GDM1 (cell line): ENCODE data around the gene GPAT3.
A peak's percentile ranks its signal among the peaks of the same experiment; 100 is the strongest.
"Not testable (repeated sequence)": the region's sequence is repeated elsewhere in the genome, so short reads cannot be mapped to it uniquely, and the experiment has no call there.

Source experiments
- DNase-seq: peaks from one replicate; lab custom pipeline; 2025; lab: John Stamatoyannopoulos, UW

Gene GPAT3

DNA sequence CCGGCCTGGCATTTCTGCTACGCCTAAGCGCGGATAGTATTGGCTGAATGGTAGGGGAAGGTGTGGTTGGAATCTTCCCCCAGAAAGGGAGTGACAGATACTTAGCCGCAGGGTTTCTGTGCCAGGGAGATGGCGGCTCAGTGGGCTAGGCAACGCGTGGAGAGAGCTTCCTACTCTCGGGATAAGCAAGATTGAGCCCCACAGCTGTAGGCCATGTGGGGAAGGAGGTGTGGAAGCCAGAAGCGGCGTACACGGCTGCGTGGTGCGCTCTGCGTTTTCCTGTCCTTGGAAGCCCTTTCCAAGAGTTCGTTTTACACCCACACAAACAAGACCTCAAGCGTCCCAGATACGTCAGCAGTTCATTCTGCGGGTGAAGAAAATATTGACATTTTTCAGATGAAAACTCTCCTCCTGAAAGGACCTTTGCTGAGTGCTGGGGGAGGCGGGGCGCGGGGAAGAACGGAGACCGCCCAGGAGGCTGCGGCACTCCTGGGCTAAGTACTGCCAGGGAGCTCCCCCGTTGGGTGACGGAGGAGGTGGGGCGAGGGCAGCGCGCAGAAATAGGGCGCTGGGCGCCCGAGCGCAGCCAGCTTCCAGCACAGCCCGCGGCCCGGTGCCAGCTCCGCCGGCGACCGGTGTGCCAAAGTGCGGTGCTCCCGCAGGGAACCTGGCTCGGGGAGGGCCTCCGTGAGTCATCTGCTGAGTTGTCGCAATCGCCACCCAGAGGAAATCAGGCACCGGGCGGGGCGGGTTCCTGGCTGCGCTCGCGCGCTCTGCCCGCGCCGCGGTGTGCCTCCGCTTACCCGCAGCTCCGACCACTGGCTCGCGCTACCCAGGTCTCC is at the start of gene GPAT3:
GPAT3 (plus strand) TSS at position 589 of the 842 bp plus-strand sequence. CDS start 515 bp downstream, outside the sequence.
- DNase-seq, result peak; percentile 74

DNA sequence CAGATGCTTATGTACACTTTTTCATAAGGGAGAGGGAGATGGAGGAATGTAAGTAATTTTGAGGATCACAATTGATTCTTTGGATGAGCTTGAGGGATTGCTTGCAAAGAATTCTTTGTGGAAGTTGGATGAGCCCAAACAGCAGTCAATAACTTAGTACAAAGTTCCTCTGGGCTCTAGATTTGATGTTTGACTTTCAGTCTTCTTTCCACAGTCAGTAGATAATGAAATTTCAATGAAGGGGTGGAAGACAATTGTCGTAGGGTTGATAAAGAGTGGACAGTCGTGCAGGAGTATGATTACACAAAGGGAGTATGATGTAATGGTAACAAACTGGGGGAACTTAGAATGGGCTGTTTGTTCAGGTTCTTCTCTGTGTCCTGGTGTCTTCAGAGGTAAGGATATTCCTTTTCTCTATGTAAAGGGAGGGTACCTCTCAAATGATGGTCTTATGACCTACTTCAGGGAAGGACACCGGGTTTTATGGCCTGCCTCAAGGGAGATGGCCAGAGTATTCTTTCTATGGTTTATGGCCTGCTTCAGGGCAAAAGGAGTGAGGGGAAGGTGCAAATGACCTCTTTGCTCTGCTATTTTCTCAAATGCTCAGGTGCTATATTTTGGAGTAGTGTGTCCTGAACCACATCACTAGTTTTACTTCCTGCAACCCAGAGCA is 49.3 kb upstream of the GPAT3 start:
- no peak for DNase-seq

DNA sequence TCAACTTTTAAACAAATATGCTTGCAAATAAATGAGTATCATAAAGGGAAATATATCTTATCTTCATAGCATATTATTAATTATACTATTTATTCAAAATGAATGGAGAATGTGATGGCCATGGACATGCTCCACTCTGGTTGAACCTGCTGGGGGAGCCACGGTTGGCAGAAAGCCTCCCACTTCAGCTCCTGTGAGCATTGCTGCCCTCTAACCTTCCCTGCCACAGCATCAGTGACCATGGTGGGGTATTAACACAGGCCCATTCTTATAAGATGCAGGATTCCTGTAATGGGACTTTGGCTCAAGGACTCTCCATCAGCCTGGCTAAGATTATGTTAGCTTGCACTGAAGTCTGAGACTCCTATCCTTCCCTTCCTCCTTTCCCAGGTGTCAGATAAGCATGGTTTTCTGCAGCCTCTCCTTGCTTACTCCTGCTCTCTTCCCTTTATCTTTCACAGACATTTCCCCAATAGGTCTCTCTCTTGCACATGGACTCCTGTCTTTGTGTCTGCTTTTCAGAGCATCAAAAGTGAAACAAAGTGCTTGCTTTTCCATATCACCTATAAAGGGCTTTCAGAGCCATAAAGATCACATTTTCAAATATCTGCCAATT is 46.1 kb upstream of the GPAT3 start:
- DNase-seq, result no peak

DNA sequence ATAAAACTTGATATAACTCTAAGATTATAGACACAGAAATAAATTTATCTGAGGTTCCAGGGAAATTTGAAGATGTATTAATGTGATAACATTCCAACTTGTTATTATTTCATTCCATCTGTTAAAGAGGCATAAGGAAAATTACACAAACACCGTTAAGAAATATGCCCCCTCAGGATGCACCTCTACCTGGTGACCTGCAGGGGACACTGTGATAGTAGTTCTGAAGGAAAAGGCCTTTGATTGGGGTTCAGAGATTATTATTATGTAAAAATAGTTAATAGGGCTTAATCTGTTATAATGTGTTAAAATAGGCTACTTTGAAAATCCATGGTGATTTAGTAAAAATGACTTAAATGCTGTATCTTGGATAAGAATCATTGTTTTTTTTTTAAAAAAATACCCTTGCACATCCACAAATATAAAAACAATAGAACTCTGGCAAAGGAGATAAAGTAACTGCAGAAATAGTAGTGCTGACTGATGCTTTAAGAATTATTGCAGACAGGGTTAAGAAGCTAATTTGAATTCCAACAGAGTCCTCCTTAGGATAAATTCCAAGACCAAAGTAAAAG is 44.9 kb upstream of the GPAT3 start:
- DNase-seq, result peak; percentile 10

DNA sequence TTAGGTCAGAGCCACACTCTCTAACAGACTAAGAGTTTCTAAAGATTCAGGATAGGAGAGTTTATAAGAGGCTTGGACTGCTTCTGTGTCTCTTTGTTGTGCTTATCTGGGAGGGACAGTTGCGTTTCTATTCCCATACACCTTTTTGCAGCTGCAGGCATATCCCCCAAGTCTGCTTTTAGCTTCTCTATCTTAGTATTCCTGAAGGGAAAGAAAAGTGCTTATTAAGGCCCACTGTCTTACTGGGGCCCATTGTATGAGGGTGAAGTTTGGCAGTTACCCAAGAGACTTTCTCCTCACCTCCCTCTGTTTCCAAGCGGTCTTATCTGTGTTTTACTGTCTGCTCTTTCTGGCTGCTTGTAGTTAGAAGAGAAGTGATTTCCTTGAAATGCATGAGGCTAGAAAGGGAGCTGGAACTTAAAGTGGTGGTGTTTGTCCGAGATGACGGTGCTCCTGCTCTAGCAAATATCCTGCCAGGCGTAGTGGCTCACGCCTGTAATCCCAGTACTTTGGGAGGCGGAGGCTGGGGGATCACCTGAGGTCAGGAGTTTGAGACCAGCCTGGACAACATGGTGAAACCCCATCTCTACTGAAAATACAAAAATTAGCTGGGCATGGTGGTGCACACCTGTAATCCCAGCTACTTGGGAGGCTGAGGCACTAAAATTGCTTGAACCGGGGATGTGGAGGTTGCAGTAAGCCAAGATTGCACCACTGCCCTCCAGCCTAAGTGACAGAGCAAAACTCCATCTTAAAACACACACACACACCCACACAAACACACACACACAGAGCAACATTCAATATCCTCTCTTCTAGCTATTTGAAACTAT is 39.6 kb upstream of the GPAT3 start:
- not testable (repeated sequence) for DNase-seq

DNA sequence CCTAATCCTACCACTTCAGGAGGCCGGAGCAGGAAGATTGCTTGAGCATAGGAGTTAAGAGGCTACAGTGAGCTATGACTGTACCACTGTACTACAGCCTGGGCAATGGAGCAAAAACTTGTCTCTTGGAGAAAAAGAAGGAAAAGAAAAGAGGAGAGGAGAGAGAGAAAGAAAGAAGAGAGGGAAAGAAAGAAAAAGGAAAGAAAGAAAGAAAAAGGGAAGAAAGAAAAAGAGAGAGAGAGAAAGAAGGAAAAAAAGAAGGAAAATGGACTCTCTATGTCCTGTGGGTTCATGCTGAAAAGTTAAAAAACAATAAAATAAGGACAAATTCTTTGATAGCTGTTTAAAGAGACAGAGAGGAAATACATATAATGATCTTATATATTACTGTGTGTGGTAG is 37.7 kb upstream of the GPAT3 start:
- DNase-seq, result no peak

DNA sequence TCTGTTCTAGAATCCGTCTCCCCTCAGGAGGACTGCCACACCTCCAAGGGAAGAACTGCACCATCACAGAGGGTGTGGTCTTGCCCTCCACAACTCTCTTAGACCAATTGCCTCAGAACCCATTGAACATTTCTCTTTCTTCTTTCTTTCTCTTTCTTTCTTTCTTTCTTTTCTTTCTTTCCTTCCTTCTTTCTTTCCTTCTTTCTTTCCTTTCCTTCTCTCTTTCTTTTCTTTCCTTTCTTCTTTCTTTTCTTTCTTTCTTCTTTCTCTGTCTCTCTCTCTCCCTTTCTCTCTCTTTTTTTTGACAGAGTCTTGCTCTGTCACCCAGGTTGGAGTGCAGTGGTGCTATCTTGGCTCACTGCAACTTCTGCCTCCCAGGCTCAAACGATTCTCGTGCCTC is 34.2 kb upstream of the GPAT3 start:
- not testable (repeated sequence) for DNase-seq

DNA sequence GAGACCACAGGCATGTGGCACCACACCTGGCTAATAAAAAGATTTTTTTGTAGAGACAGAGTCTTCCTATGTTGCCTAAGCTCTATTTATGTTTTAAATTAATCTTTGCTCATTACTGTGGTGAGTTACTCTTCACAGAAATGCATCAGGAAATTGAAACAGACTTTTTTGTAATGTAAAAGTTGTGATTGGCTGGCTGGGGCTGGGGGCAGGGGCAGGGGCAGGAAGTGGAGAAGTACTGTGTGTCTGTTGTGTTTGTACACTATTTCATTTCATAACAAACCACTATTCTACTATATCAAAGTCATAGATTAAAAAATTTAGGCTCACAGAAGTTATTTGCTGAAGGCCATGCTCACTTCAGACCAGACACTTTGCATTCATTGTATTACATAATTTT is 31.9 kb upstream of the GPAT3 start:
- no peak for DNase-seq

DNA sequence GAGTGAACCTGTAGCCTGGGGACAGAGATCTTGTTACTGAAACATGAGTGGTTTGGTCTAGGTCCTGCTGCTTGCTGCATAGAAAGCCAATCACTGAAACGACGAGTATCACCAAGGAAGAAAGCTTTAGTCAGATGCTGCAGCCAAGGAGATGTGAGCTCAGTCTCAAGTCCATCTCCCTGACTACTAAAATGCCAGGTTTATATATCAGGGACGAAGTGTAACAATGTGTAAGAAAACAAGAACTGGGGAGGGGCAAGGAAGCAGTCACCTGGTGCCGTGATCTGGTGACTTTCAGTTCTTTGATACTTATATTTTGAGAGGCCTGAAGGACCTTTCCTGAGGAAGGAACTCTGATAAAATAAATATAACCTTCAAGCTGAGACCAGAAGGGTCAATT is 31.4 kb upstream of the GPAT3 start:
- no peak for DNase-seq

DNA sequence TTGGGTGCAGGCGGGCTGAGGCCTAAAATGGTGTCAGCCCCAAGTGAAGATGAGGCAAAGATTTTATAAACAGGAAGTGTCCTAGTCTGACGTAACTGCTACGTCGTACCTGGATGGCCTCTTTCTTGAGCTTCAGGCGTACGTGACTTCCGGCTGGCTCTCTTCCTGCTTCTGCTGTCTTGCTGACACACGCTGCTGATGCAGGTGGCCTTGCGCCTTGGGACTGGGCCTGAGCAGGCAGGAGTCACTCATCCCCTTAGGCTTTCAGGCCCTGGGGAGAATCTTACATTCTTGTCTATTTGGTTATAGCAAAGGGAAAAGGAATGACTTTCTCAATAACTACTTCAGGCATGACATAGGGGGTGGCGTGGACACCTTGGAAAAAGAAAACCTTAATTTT is 30.9 kb upstream of the GPAT3 start:
- no peak for DNase-seq

DNA sequence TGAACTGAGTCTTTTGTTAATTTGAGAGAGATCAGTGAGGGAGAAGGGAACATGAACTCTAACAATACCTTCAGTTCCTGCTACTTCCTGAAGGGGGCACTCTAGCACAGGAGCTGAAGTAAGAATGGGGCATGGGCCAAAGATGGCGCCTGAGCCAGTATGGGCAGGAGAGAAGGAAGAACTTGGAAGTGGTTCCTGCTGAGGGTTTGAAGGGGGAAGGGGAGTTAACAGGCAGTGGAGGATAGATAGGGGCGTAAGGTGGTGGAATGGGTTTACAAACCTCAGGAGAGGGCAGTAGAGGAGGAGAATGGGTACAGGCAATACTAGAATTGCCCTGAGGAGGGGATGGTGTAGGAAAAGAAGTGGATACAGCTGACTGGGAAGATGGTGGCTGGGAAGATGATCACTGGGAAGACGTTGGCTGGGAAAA is 26.7 kb upstream of the GPAT3 start:
- peak; percentile 62 for DNase-seq

DNA sequence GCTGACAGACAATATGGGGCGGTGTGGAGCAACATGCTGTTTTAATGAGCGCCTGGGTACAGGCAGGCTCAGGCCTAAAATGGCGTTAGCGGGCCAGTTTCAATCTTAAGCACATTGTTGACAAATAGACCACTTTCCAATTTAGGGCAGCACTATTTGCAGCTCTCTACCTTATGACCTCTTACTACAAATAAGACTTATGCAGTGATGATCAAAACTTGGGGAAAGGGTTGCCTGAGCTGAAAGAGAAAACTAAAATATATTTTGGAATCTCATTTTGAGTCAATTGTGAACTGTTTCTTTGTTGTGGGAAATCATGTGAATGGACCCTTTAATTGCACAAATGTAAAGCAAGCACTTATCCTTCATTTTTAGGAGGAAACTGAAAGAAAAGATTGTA is 25.5 kb upstream of the GPAT3 start:
- no peak for DNase-seq

DNA sequence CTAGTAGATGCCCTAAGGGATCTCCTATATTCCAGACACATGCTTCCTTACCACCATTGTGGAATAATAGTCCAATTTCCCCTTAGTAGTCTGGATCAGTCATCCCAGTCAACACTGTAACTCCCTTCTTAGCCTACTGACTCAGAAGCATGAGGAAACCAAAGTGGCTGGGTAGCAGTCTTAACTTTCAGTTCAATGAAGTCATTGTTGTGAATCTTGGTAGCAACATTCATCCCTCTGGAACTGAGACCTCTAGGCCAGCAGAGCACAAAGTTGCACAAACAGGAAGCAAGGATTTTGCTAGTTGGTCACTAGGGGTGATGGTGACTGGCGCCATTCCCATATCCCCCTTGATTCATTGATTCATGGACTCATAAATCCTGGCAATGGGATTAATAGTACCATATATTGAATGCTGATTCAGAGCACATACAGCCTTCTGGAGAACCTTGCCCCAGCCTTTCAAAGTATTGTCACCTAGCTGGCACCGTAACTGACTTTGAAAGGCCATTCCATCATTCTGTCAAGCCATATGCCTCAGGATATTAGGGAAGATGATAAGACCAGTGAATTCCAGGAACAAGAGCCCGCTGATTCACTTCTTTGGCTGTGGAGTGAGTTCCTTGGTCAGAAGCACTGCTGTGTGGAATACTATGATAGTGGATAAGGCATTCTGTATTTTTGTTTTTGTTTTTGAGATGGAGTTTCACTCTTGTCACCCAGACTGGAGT is 19.7 kb upstream of the GPAT3 start:
- no peak for DNase-seq

DNA sequence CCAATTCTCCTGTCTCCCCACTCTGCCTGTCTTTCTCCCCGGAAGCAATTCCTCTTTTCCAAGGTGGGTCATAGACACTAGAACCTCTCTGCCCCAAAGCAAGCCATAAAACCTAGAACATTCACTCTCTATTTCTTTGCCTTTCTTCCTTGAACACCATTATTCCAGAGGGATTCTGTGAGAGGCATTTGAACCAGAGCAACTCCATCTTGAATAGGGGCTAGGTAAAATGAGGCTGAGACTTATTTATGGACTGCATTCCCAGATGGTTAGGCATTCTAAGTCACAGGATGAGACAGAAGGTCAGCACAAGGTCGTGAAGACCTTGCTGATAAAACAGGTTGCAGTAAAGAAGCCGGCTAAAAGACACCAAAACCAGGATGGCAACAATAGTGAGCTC is 13.7 kb upstream of the GPAT3 start:
- DNase-seq, result no peak

DNA sequence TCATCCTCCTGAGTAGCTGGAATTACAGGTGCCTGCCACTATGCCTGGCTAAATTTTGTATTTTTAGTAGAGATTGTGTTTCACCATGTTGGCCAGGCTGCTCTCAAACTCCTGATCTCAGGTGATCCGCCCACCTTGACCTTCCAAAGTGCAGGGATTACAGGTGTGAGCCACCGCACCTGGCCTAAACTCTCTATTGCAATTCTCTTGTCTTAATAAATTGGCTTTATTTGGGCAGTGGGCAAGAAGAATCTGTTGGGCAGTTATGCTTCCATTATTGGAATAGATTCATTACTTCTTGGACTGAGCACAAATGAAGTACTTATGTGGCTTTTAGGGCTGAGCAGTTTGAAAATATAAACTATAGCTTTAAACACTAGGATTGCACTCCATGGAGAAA is 8.2 kb upstream of the GPAT3 start:
- DNase-seq, result no peak

DNA sequence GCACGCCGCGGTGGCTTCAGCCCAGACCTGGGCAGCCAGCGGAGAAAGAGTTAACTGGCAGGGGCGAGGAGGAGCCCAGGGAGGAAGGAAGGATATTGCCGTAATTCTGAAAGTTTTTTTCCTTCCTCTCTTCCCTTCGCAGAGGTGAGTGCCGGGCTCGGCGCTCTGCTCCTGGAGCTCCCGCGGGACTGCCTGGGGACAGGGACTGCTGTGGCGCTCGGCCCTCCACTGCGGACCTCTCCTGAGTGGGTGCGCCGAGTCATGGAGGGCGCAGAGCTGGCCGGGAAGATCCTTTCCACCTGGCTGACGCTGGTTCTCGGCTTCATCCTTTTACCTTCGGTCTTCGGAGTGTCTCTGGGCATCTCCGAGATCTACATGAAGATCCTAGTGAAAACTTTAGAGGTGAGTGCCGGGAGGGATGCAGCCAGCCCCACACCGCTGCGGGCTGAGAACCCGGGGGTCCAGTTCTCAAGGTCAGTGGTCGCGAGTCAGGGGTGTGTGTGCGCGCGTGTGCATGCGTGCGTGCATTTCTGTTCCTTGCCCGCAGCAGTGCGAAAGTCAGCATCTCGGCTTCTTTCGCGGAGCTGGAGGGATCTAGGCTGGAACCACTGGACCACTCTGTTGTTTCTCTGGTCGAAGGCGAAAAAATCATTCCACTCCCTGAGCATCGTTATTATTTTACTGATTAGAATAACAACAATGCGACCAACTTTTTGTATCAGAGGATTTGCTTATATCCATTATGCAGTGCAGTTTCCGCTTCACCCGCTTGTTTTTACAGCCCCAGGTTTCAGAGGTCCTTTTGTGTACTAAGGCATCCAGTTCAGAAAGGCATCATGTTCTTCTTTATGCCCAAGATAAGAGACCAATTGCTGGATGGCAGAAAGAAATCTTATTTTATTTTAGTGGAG is 709 bp downstream of the GPAT3 start:
- no peak for DNase-seq

DNA sequence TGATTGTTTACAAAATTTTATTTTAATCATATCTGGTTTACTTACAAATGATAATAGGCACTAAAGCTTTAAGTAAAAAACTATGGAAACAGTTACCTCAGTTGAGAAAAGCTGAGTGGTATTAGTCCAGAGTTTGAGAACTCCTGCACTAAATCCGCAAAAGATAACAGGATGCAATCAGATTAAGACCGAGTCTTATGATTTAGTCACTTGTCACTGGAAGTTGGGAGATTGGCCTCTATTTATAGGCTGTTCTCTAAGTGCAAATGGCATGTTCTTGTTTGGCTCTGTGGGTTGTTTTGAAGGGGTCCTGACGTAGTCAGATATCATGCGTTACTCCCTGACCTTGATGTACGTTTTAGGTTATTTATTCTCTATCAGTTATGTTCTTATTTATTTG is 6.3 kb downstream of the GPAT3 start:
- no peak for DNase-seq

DNA sequence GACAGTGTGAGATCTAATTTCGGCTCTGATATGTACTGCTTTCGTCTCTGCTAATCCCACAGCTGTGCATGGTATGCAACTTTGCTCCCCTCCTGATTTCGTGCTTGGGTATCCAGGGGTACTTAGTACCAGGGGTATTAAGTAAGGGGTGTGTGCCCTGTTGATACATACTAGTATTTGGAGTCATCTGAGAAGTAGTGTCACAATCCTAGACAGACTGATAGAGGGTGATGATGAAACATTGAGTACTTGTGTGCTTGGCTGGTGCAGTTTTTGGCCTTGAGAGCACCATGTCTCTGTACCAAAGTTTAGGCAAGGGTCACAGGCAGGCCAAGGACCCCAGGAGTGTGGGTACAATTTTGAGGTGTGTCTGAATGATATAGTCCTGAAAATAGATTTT is 10.9 kb downstream of the GPAT3 start:
- no peak for DNase-seq

DNA sequence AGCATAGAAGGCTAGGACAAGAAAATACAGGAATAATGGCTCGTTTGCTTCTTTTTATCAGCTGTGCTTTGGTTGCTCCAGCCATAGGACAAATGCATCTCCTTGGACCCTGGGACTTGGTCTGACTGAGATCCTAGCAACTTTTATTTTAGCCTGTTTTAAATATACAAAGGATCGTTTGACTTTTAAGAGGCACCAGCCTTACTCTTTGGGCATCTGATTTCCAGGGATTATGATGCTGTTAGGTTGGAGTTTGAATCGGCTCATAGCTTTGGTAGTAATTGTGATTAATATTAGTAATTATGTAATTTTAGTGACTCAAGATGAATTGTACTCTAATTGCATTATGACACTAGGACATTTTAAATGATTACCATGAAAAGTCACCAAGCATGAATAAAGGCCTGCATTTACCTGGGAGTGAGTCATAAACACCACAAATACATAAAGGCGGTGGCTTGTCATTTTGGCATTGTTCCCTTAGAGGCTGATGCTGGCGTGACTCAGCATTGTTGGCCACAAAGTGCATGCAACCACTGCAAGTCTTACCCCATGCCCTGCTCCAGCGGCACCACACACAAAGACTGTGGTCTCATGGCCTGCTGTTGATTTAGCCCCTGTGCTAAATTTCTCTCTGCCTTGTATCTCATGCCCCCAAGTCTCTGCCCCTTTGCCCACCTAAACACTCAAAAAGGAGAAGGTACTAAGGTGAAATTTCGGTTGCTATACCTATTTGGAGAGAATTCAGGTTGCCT is 12.4 kb downstream of the GPAT3 start:
- DNase-seq, result peak; percentile 86
